Tibial nerve (tissue), 4 donors: ENCODE results near the gene EMP2. TPM values are rescaled to one million over a fixed set of nuclear protein-coding genes. Genes with fewer than 3 reads are reported as not detected.

Experiments used
- DNase-seq, 2 donors: peaks; one replicate each; pipeline ENCODE4 v3.0.0-alpha.2; 2019; ENCODE audit warnings: low spot score in 2 of 2
- H3K27ac ChIP-seq, 4 donors: fragments of 200-600 bp; sonication (generic) in 3 of 4; one replicate each; pipeline ENCODE4 v1.5.1; 2017 to 2019; ENCODE audit warnings: mild to moderate bottlenecking in 1 of 4
- H3K27me3 ChIP-seq, 2 donors: fragments of 200-600 bp; sonication (generic) in 1 of 2; one replicate each; pipeline versions ENCODE4 v1.5.1 to v1.6.0; 2017 to 2019
- H3K36me3 ChIP-seq, 3 donors: fragments of 200-600 bp; sonication (generic); one replicate each; pipeline ENCODE4 v1.5.1; 2018 to 2019
- H3K4me1 ChIP-seq, 4 donors: fragments of 200-600 bp; sonication (generic) in 3 of 4; one replicate each; pipeline ENCODE4 v1.5.1; 2017 to 2019
- H3K4me3 ChIP-seq, 4 donors: fragments of 200-600 bp; sonication (generic) in 3 of 4; one replicate each; pipeline ENCODE4 v1.5.1; 2017 to 2019; ENCODE audit warnings: mild to moderate bottlenecking in 1 of 4, moderate library complexity in 1 of 4
- H3K9me3 ChIP-seq, 4 donors: fragments of 200-600 bp; sonication (generic) in 3 of 4; one replicate each; pipeline ENCODE4 v1.5.1; 2017 to 2019
- EP300 ChIP-seq, 2 donors: sonication (generic); formaldehyde crosslinking; IDR thresholded peaks; one replicate each; pipeline ENCODE4 v1.6.1; 2017; ENCODE audit warnings: antibody characterized with exemption in 2 of 2, mild to moderate bottlenecking in 1 of 2
- POLR2A ChIP-seq, 2 donors: fragments of 450-650 bp; IDR thresholded peaks; one replicate each; pipeline ENCODE4 v1.6.1; 2017; ENCODE audit warnings: antibody characterized with exemption in 2 of 2, mild to moderate bottlenecking in 2 of 2, moderate library complexity in 2 of 2
- WGBS, 2 donors: methylation state at CpG; one replicate each; pipeline ENCODE4 v1.1.5; 2018; 5-methylcytosine and 5-hydroxymethylcytosine counted together
- total RNA-seq, 4 donors: library from RNA; depleted of rRNA; stranded (reverse); fragments of >200 nt; gene quantifications; one replicate each; pipeline ENCODE4 v1.1.0, GENCODE V29; 2016
- TF ChIP-seq, protein P1 (sequence below), 5 experiments: fragments of 200-600 bp in 3 of 5; fragments of 450-650 bp in 2 of 5; sonication (generic) in 3 of 5; IDR thresholded peaks; one replicate each; pipeline ENCODE4 v1.5.1; 2016 to 2019; ENCODE audit warnings: antibody characterized with exemption in 5 of 5, mild to moderate bottlenecking in 3 of 5, moderate library complexity in 2 of 5

EMP2 gene
- total RNA-seq, 4 donors from 2014 or later, result 60.5 to 72.1 (median 65.5) TPM

DNA sequence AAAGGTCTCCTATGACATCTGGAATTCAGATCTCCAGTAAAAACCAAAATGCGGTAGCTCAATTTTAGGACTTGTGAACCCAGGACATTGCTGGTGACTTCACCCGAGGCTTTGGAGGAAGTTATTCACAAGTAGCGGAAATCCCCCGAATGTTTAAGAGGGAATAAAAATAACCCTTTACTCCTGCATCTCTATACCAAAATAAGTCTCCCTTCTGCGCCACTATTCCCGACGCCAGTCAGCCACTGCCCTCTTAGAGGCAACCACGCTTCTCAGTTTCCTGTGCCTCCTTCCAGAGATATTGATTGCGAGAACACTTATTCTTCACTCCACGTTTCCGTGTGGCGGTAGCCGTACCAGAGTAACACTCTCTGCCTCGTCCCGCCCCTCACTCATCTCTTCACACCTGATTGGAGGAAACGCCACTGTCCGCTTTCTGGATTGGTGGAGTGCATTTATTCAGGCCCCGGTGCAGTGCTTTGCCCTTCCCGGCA lies 27.4 kb downstream of the EMP2 start:
- TF ChIP-seq, protein P1, sequence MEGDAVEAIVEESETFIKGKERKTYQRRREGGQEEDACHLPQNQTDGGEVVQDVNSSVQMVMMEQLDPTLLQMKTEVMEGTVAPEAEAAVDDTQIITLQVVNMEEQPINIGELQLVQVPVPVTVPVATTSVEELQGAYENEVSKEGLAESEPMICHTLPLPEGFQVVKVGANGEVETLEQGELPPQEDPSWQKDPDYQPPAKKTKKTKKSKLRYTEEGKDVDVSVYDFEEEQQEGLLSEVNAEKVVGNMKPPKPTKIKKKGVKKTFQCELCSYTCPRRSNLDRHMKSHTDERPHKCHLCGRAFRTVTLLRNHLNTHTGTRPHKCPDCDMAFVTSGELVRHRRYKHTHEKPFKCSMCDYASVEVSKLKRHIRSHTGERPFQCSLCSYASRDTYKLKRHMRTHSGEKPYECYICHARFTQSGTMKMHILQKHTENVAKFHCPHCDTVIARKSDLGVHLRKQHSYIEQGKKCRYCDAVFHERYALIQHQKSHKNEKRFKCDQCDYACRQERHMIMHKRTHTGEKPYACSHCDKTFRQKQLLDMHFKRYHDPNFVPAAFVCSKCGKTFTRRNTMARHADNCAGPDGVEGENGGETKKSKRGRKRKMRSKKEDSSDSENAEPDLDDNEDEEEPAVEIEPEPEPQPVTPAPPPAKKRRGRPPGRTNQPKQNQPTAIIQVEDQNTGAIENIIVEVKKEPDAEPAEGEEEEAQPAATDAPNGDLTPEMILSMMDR (IDR thresholded peaks at IDR 0.05), result no peak
- TF ChIP-seq EP300 (IDR thresholded peaks at IDR 0.05) (no peak), POLR2A (IDR thresholded peaks at IDR 0.05) (no peak)
- peak overlapping the region in 2 of 4 donors; percentile 24 to 35 for H3K4me3 ChIP-seq
- H3K9me3 ChIP-seq, result peaks cover 0 to 10% (median 3%) of the 10 kb centered on the region in 4 donors
- no peaks in the 10 kb centered on the region for H3K27me3 ChIP-seq
- H3K27ac ChIP-seq, result peak overlapping the region; percentile 29 to 90 (median 67)
- peak in 1 of 2 donors; percentile 29 for DNase-seq
- peaks cover 0 to 60% (median 20%) of the 10 kb centered on the region in 4 donors for H3K4me1 ChIP-seq
- WGBS, 2 donors, result 56 to 61% methylated on average over 19 of the region's 19 CpGs
- peaks cover 0 to 10% (median 0%) of the 10 kb centered on the region in 3 donors for H3K36me3 ChIP-seq

DNA sequence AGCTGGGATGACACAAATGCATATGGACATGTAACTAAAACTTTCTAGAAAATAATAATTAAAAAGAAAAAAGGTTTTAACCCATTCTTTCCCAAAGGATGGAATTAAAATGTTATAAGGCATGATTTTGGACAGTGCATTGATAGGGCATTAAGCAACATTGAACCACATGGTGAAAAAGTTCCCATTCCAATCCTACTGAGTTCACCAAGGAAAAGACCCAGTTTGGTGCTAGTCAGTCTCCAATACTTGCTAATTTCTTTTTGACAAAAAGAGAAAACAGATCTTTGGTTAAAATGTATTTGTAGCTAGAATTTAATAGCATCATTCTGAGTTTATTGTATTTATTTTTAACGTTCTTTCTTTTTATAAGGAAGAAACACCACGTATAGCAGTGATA lies 28.1 kb downstream of the EMP2 start:
- no peak overlapping the region for H3K4me3 ChIP-seq
- peaks cover 0 to 10% (median 3%) of the 10 kb centered on the region in 4 donors for H3K9me3 ChIP-seq
- TF ChIP-seq, protein P1 (IDR thresholded peaks at IDR 0.05), result no peak
- TF ChIP-seq POLR2A (IDR thresholded peaks at IDR 0.05) (no peak), EP300 (IDR thresholded peaks at IDR 0.05) (no peak)
- H3K36me3 ChIP-seq, result peaks cover 0 to 18% (median 0%) of the 10 kb centered on the region in 3 donors
- DNase-seq, result no peak
- peaks cover 0 to 53% (median 15%) of the 10 kb centered on the region in 4 donors for H3K4me1 ChIP-seq
- H3K27me3 ChIP-seq, result no peaks in the 10 kb centered on the region
- peak overlapping the region in 3 of 4 donors; percentile 29 to 90 (median 90) for H3K27ac ChIP-seq
- WGBS, 2 donors, result 54% methylated on average over 2 of the region's 2 CpGs

DNA sequence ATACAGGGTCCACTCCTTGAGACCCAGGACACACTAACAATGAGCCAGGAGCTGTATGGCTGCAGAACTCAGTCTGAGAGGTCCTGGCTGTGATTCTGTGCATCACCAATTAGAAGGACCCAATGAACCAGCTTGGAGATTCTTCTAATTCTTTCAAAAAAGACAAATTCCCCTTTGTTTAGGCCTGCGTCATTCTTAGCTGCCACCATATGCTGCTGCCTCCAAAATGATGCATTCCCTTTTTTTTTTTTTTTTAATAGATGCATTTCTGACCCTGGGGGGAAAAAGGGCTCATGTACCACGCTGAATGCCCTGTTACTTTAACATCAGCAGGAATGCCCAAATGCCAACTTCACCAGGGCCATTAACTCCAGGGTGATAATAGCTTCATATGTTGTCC lies 28.5 kb downstream of the EMP2 start:
- peaks cover 0 to 49% (median 12%) of the 10 kb centered on the region in 4 donors for H3K4me1 ChIP-seq
- peak in 1 of 2 donors; percentile 20 for TF ChIP-seq EP300 (IDR thresholded peaks at IDR 0.05)
- no peak for TF ChIP-seq POLR2A (IDR thresholded peaks at IDR 0.05)
- DNase-seq, result no peak
- peaks cover 0 to 10% (median 3%) of the 10 kb centered on the region in 4 donors for H3K9me3 ChIP-seq
- H3K27ac ChIP-seq, result peak overlapping the region in 2 of 4 donors; percentile 90
- H3K4me3 ChIP-seq, result no peak overlapping the region
- peaks cover 0 to 22% (median 0%) of the 10 kb centered on the region in 3 donors for H3K36me3 ChIP-seq
- H3K27me3 ChIP-seq, result no peaks in the 10 kb centered on the region
- WGBS, 2 donors, result 40 to 55% methylated on average over 2 of the region's 2 CpGs

DNA sequence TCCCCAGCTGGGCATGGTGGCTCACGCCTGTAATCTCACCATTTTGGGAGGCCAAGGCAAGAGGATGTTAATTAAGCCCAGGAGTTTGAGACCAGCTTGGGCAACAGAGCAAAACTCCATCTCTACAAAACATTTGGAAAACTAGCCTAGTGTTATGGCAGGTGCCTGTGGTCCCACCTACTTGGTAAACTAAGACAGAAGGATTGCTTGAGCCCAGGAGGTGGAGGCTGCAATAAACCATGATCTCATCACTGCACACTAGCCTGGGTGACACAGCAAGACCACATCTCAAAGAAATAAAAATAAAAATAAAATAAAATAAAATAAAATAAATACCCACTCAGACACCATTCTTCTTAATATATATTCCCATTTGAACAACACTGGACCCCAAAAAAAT lies 32.0 kb downstream of the EMP2 start:
- no peak overlapping the region for H3K4me3 ChIP-seq
- no peak overlapping the region for H3K27ac ChIP-seq
- peaks cover 0 to 57% (median 6%) of the 10 kb centered on the region in 3 donors for H3K36me3 ChIP-seq
- 100% methylated on average over 1 of the region's 1 CpG for WGBS, 2 donors
- peaks cover 0 to 10% (median 3%) of the 10 kb centered on the region in 4 donors for H3K9me3 ChIP-seq
- no peaks in the 10 kb centered on the region for H3K27me3 ChIP-seq
- DNase-seq, result no peak
- no peak for TF ChIP-seq EP300 (IDR thresholded peaks at IDR 0.05)
- TF ChIP-seq, protein P1 (IDR thresholded peaks at IDR 0.05), result no peak
- TF ChIP-seq POLR2A (IDR thresholded peaks at IDR 0.05), result no peak
- peaks cover 0 to 23% (median 5%) of the 10 kb centered on the region in 4 donors for H3K4me1 ChIP-seq

DNA sequence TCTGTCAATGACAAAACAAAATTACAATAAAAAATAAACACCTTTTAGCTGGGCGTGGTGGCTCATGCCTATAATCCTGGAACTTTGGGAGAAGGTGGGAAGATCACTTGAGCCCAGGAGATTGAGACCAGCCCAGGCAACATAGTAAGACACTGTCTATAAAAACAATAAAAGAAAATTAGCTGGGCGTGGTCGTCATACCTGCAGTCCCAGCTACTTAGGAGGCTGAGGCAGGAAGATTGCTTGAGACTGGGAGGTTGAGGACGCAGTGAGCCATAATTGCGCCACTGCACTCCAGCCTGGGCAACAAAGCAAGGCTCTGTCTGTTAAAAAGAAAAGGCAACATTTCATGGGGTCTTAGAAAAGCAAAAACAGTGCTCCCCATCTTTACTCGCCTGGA lies 32.7 kb downstream of the EMP2 start:
- Histone ChIP-seq H3K4me1 (peaks cover 0 to 16% (median 3%) of the 10 kb centered on the region in 4 donors), H3K4me3 (no peak overlapping the region), H3K27ac (no peak overlapping the region), H3K36me3 (peaks cover 0 to 64% (median 6%) of the 10 kb centered on the region in 3 donors), H3K27me3 (no peaks in the 10 kb centered on the region), H3K9me3 (peaks cover 0 to 10% (median 3%) of the 10 kb centered on the region in 4 donors)
- WGBS, 2 donors, result 94 to 95% methylated on average over 6 of the region's 6 CpGs
- TF ChIP-seq POLR2A (IDR thresholded peaks at IDR 0.05) (no peak), EP300 (IDR thresholded peaks at IDR 0.05) (no peak)
- TF ChIP-seq, protein P1 (IDR thresholded peaks at IDR 0.05), result no peak
- DNase-seq, result no peak
